DND-41 (cell line): Measurements from ENCODE around the gene SYNPO.
A peak's percentile ranks its signal among the peaks of the same experiment; 100 is the strongest.

ENCODE experiments used
- ATAC-seq: fragments of 200-7000 bp; cut with Tn5 transposase; 3 replicates; pipeline ENCODE4 v1.9.1; 2021; ENCODE audit warnings: low read depth; ENCODE audit not compliant: insufficient read depth
- DNase-seq: peaks from one replicate; pipeline ENCODE4 v3.0.0-alpha.2; 2020
- H2AFZ ChIP-seq: 2 replicates; pipeline ENCODE4 v1.6.0; 2012; ENCODE audit warnings: low read depth, low read length
- H3K27ac ChIP-seq: 2 replicates; pipeline ENCODE4 v1.5.1; 2012; ENCODE audit warnings: low read length, inconsistent platforms
- H3K27me3 ChIP-seq: fragments of 200-600 bp; sonication (generic); 2 replicates; pipeline ENCODE4 v1.6.0; 2012; ENCODE audit warnings: low read length, mild to moderate bottlenecking, inconsistent platforms; ENCODE audit not compliant: insufficient read depth, poor library complexity
- H3K36me3 ChIP-seq: 2 replicates; pipeline ENCODE4 v1.5.1; 2012; ENCODE audit warnings: low read length, inconsistent platforms; ENCODE audit not compliant: insufficient read depth
- H3K4me1 ChIP-seq: 2 replicates; pipeline ENCODE4 v1.5.1; 2012; ENCODE audit warnings: mild to moderate bottlenecking, low read length; ENCODE audit not compliant: insufficient read depth
- H3K4me2 ChIP-seq: 2 replicates; pipeline ENCODE4 v1.6.0; 2012; ENCODE audit warnings: mild to moderate bottlenecking, moderate library complexity, low read length, inconsistent platforms; ENCODE audit not compliant: insufficient read depth
- H3K4me3 ChIP-seq, 2 experiments: fragments of 200-600 bp in 1 of 2; shearing (Covaris generic) in 1 of 2; 2 replicates each; pipeline ENCODE4 v1.5.1; 2012 to 2016; ENCODE audit warnings: inconsistent platforms in 2 of 2, low read length in 2 of 2, mild to moderate bottlenecking in 2 of 2, low read depth in 1 of 2, moderate library complexity in 1 of 2
- H3K79me2 ChIP-seq: 2 replicates; pipeline ENCODE4 v1.6.0; 2012; ENCODE audit warnings: low read length, inconsistent platforms; ENCODE audit not compliant: insufficient read depth
- H3K9ac ChIP-seq: 2 replicates; pipeline ENCODE4 v1.6.0; 2012; ENCODE audit warnings: low read depth, mild to moderate bottlenecking, inconsistent platforms, low read length, moderate library complexity
- H3K9me3 ChIP-seq: 2 replicates; pipeline ENCODE4 v1.5.1; 2012; ENCODE audit warnings: low read length, moderate library complexity, mild to moderate bottlenecking, inconsistent platforms; ENCODE audit not compliant: insufficient read depth, severe bottlenecking
- H4K20me1 ChIP-seq: 2 replicates; pipeline ENCODE4 v1.6.0; 2012; ENCODE audit warnings: low read length; ENCODE audit not compliant: insufficient read depth
- EZH2 ChIP-seq: IDR thresholded peaks from 3 replicates; pipeline ENCODE4 v1.6.1; 2012; ENCODE audit warnings: borderline replicate concordance, low read depth, mild to moderate bottlenecking, moderate library complexity, low read length, inconsistent platforms; ENCODE audit not compliant: severe bottlenecking
- TF ChIP-seq, protein P1 (sequence below): IDR thresholded peaks from 2 replicates; pipeline ENCODE4 v1.5.1; 2012; ENCODE audit warnings: borderline replicate concordance, low read length, moderate library complexity, mild to moderate bottlenecking; ENCODE audit not compliant: poor library complexity, severe bottlenecking; ENCODE audit errors: extremely low read depth

Gene SYNPO

DNA sequence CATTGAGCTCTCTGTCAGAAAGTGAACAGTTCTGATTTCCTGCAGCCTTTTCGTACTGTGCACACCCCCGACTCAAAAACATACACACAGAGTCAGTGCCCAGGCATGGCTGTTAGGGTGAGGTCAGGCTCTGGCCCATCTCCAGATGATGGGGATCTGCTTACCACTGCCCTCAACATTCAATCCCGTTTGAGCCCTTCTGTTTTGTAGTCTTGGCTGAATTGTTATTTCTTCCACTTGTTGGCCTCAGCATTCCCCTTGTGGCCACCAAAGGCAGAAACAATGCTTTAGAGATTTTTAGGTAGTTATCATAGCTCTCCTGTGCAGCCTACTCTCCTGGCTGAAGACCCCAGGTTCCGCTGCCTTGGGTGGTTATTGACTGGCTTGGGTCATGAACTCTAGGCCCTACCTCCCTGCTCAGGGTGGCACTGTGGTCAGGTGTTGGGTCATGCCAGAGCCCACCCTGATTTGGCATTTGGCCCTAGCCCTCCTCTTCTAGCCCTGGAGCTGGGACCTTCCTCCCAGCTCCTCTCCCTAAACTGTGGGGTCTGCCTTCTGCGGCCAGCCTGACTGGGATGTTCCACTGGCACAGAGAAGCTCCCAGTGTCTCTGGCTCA is 12.8 kb downstream of the SYNPO start:
- DNase-seq (no peak), ATAC-seq (no peak)
- TF ChIP-seq, protein P1, sequence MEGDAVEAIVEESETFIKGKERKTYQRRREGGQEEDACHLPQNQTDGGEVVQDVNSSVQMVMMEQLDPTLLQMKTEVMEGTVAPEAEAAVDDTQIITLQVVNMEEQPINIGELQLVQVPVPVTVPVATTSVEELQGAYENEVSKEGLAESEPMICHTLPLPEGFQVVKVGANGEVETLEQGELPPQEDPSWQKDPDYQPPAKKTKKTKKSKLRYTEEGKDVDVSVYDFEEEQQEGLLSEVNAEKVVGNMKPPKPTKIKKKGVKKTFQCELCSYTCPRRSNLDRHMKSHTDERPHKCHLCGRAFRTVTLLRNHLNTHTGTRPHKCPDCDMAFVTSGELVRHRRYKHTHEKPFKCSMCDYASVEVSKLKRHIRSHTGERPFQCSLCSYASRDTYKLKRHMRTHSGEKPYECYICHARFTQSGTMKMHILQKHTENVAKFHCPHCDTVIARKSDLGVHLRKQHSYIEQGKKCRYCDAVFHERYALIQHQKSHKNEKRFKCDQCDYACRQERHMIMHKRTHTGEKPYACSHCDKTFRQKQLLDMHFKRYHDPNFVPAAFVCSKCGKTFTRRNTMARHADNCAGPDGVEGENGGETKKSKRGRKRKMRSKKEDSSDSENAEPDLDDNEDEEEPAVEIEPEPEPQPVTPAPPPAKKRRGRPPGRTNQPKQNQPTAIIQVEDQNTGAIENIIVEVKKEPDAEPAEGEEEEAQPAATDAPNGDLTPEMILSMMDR, result no peak
- TF ChIP-seq EZH2, result no peak
- H3K9me3 ChIP-seq, result no peaks in the 10 kb centered on the region
- H3K4me1 ChIP-seq, result peaks cover 24% of the 10 kb centered on the region
- no peak overlapping the region for H3K4me2 ChIP-seq
- no peaks in the 10 kb centered on the region for H4K20me1 ChIP-seq
- H3K27ac ChIP-seq, result no peak overlapping the region
- no peak overlapping the region for H3K9ac ChIP-seq
- H3K27me3 ChIP-seq, result no peaks in the 10 kb centered on the region
- no peak overlapping the region for H3K4me3 ChIP-seq
- H3K79me2 ChIP-seq, result no peaks in the 10 kb centered on the region
- no peaks in the 10 kb centered on the region for H3K36me3 ChIP-seq
- no peak overlapping the region; the same call in 1 of the 2 replicates for H2AFZ ChIP-seq

DNA sequence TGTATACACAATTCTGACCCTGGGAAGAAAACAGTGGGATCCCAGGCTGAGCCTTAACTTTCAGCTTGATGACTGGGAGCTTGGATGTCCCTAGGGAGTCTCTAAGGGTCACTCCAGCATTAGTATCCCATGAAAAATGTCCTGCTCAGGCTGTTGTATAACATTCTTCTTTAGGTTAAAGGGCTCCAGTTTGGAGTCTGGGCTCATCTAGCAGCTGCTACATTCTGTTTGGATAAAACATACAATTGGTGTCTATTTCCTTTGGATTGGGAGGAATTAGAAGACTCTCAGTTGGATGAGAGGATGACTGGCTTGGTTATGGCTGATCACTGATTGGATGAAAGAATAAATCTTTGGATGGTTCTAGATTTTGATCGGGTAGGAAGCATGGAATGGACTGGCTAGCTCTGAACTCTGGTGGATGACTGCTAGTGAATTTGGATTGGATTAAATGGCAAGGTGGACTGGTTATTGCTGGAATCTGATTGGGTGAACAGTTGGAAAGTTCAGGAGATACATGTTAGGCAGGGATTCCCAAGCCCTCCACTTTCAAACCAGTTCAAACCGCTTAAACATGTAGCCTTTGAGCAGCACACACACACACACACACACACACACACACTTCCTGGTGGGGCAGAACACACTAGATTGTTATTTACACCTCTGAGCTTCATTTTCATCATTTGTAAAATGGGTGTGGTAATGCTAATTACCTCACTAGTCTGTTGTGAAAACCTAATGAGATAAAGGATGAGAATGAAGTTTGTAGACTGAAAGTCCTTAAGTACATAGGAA is 13.5 kb downstream of the SYNPO start:
- H2AFZ ChIP-seq, result no peak overlapping the region
- no peaks in the 10 kb centered on the region for H3K27me3 ChIP-seq
- no peaks in the 10 kb centered on the region for H3K36me3 ChIP-seq
- H3K9me3 ChIP-seq, result no peaks in the 10 kb centered on the region
- ATAC-seq (no peak), DNase-seq (no peak)
- H3K4me1 ChIP-seq, result peaks cover 24% of the 10 kb centered on the region
- no peak overlapping the region for H3K4me2 ChIP-seq
- H3K27ac ChIP-seq, result no peak overlapping the region
- H4K20me1 ChIP-seq, result no peaks in the 10 kb centered on the region
- TF ChIP-seq, protein P1, result no peak
- no peak for TF ChIP-seq EZH2
- no peaks in the 10 kb centered on the region for H3K79me2 ChIP-seq
- no peak overlapping the region for H3K4me3 ChIP-seq
- no peak overlapping the region for H3K9ac ChIP-seq

DNA sequence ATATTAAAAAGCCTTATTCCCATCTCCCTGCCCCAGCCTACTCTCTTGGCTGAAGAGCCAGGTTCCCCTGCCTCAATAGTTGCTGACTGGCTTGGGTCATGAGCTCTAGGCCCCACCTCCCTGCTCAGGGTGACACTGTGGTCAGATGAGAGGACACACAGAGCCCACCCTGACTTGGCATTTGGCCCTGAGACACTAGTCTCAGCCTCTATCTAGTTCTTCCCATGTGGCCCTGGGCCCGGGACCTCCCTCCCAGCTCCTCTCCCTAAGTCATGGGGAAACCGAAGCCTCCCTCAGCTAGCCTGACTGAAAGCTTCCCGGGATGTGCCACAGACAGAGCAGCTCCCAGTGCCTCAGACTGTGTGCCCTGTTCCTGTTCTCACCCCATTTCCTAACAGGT is 14.8 kb downstream of the SYNPO start:
- H4K20me1 ChIP-seq, result no peaks in the 10 kb centered on the region
- H3K4me3 ChIP-seq, result no peak overlapping the region
- H3K27ac ChIP-seq, result no peak overlapping the region
- no peak for DNase-seq
- no peak for TF ChIP-seq EZH2
- TF ChIP-seq, protein P1, result no peak
- 0 out of 2 replicates have a peak overlapping the region, but pooled peaks have one; percentile 97 for H3K4me2 ChIP-seq
- H3K36me3 ChIP-seq, result no peaks in the 10 kb centered on the region
- H3K9ac ChIP-seq, result no peak overlapping the region
- no peaks in the 10 kb centered on the region for H3K27me3 ChIP-seq
- H3K79me2 ChIP-seq, result no peaks in the 10 kb centered on the region
- no peak for ATAC-seq
- peaks cover 24% of the 10 kb centered on the region for H3K4me1 ChIP-seq
- no peaks in the 10 kb centered on the region for H3K9me3 ChIP-seq
- H2AFZ ChIP-seq, result no peak overlapping the region
